Prostate gland (tissue), 2 donors: ENCODE results near the gene KATNIP. TPM values are rescaled to one million over a fixed set of nuclear protein-coding genes. Genes with fewer than 3 reads are reported as not detected.
"Not testable (repeated sequence)": the region's sequence is repeated elsewhere in the genome, so short reads cannot be mapped to it uniquely, and the experiment has no call there.

ENCODE experiments used
- DNase-seq: peaks from one replicate; pipeline ENCODE4 v3.0.0-alpha.2; 2019; ENCODE audit warnings: low spot score
- H3K27ac ChIP-seq, 2 donors: fragments of 200-600 bp; sonication (generic); 2 replicates each; pipeline ENCODE4 v1.5.1; 2017 to 2019
- H3K27me3 ChIP-seq: fragments of 200-600 bp; sonication (generic); replicated peaks from 2 replicates; pipeline ENCODE4 v1.5.1; 2019; ENCODE audit not compliant: insufficient read depth
- H3K36me3 ChIP-seq, 2 donors: fragments of 200-600 bp; sonication (generic); 1 replicate in 1 of 2; 2 replicates in 1 of 2; pipeline versions ENCODE4 v1.5.1 to v1.8.1; 2017 to 2019
- H3K4me1 ChIP-seq: fragments of 200-600 bp; sonication (generic); replicated peaks from 2 replicates; pipeline ENCODE4 v1.5.1; 2019
- H3K4me3 ChIP-seq, 2 donors: fragments of 200-600 bp; sonication (generic); 2 replicates each; pipeline ENCODE4 v1.5.1; 2017 to 2019
- H3K9me3 ChIP-seq: fragments of 200-600 bp; sonication (generic); 2 replicates; pipeline ENCODE4 v1.5.1; 2017
- CTCF ChIP-seq, 4 experiments: fragments of 200-600 bp in 2 of 4; fragments of 450-650 bp in 2 of 4; sonication (generic) in 2 of 4; IDR thresholded peaks; 1 replicate in 3 of 4; 2 replicates in 1 of 4; pipeline ENCODE4 v1.5.1; 2016 to 2019; ENCODE audit warnings: antibody characterized with exemption in 4 of 4, mild to moderate bottlenecking in 2 of 4, moderate library complexity in 2 of 4
- POLR2A ChIP-seq: fragments of 450-650 bp; IDR thresholded peaks from one replicate; pipeline ENCODE4 v1.6.1; 2016; ENCODE audit warnings: antibody characterized with exemption, mild to moderate bottlenecking
- POLR2AphosphoS5 ChIP-seq: sonication (generic); formaldehyde crosslinking; IDR thresholded peaks from one replicate; pipeline ENCODE4 v1.6.1; 2017; ENCODE audit warnings: antibody characterized with exemption
- WGBS: methylation state at CpG from one replicate; pipeline ENCODE4 v1.1.5; 2018; 5-methylcytosine and 5-hydroxymethylcytosine counted together
- intact Hi-C: fragments of 100-400 bp; cut with DNase I; formaldehyde crosslinking; loops from one replicate; pipeline ENCODE4 v1.14.2; 2022
- total RNA-seq, 2 donors: library from RNA; depleted of rRNA; stranded (reverse); fragments of >200 nt; gene quantifications; one replicate each; pipeline ENCODE4 v1.1.0, GENCODE V29; 2016

The KATNIP gene
- total RNA-seq, 2 donors from 2014 or later, result 31.7 to 40.9 TPM

DNA sequence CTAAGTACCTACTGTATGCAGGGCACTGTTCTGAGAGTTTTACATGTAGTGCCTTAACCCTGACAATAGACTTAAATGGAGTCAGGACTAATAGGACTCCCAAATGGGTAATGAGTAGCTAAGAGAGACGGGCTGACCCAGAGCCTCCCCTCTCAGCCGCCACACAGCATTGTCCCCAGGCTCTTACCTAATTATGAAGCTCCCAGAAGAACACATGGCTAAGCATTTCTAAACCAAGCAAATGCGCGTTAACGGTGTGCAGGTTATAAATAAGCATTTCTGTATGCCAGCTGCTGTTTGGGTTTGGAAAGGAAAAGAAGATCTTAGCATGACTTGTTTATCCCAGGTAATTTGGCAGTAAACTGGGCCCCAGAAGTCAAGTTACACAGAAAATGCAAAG is 14.3 kb downstream of the KATNIP start:
- intact Hi-C loops, result no loop called here
- Histone ChIP-seq H3K4me3 (no peak overlapping the region), H3K27ac (peak overlapping the region in 1 of 2 donors; percentile 46), H3K4me1 (no peaks in the 10 kb centered on the region), H3K27me3 (no peaks in the 10 kb centered on the region), H3K36me3 (no peaks in the 10 kb centered on the region), H3K9me3 (no peaks in the 10 kb centered on the region)
- TF ChIP-seq POLR2A (no peak), POLR2AphosphoS5 (no peak), CTCF (IDR thresholded peaks at IDR 0.05) (no peak)
- 84% methylated on average over 5 of the region's 5 CpGs for WGBS
- no peak for DNase-seq

- Histone ChIP-seq H3K4me3 (no peak overlapping the region), H3K9me3 (no peaks in the 10 kb centered on the region), H3K27ac (peak overlapping the region; percentile 34 to 58), H3K27me3 (no peaks in the 10 kb centered on the region), H3K36me3 (no peaks in the 10 kb centered on the region), H3K4me1 (no peaks in the 10 kb centered on the region)
- intact Hi-C loops, result no loop called here
- DNase-seq, result no peak
- no peak for TF ChIP-seq CTCF (IDR thresholded peaks at IDR 0.05)
- TF ChIP-seq POLR2A, result no peak
- no peak for TF ChIP-seq POLR2AphosphoS5
- WGBS, result 81% methylated on average over 6 of the region's 6 CpGs
Measured at GRCh38 chr16:27566417-27566816, 16.5 kb downstream of the KATNIP start.

DNA sequence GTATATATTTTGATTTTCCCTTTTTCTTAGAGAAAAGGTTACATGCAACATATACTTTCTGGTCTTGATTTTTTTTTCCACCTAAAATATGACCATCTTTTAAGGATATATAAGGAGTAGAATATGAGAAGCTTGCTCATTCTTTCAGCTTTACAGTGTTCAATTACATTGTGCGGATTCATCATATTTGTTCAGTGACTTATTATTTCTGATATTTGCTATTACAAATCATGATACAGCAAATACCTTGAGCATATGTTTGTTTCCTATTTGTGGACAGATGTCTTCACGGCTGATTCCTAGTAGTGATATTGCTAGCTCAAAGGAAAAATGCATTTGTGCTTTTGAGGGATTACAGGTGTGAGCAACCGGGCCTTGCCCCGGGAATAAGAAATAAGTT is 18.1 kb downstream of the KATNIP start:
- 86% methylated on average over 4 of the region's 4 CpGs for WGBS
- Histone ChIP-seq H3K9me3 (no peaks in the 10 kb centered on the region), H3K27me3 (no peaks in the 10 kb centered on the region), H3K27ac (no peak overlapping the region), H3K4me1 (no peaks in the 10 kb centered on the region), H3K4me3 (no peak overlapping the region), H3K36me3 (no peaks in the 10 kb centered on the region)
- intact Hi-C loops, result no loop called here
- DNase-seq, result no peak
- no peak for TF ChIP-seq POLR2A
- TF ChIP-seq POLR2AphosphoS5, result no peak
- no peak for TF ChIP-seq CTCF (IDR thresholded peaks at IDR 0.05)

- H3K4me1 ChIP-seq, H3K27me3 ChIP-seq, intact Hi-C loops, H3K4me3 ChIP-seq, DNase-seq, H3K9me3 ChIP-seq, H3K36me3 ChIP-seq: not testable (repeated sequence)
- H3K27ac ChIP-seq, result peak overlapping the region; percentile 55 to 71
- 91% methylated on average over 8 of the region's 8 CpGs for WGBS
Measured at GRCh38 chr16:27570986-27571385, 21.0 kb downstream of the KATNIP start.

DNA sequence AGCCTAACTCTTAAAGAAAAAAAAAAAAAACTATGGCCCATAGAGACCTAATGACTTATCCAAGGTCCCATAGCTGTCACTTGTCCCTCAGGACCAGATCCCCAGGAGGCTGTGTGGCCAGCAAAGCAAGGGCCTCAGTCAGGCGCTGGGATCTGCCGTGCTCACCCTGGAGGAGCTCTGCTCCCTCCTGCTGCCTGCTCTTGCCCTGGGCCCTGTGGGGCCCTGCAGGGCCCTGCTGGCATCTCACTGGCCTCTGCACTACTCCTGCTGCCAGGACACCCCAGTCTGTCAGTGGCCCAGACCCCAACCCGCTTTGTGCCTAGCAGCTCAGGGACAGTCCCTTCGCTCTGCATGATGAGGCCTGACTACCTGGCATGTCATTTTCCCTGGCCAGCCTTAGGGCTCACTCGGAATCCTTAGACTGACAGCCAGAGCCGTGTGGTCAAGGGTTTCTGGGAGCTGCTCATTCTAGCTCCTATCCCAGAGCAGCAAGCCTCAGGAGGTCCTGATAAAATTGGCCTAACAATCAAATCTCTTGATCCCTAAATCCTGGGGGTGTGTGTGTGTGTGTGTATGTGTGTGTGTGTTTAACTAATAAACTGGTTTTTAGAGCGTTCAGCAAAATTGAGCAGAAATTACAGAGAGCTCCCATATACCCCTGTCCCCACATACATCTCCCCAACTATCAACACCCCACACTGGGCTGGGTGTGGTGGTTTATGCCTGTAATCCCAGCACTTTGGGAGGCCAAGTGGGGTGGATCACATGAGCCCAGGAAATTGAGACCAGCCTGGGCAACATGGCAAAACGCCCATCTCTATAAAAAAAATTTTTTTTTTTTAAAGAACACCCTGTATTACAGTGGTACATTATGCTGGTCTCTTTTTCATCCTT is 21.7 kb downstream of the KATNIP start:
- no peak for DNase-seq
- Histone ChIP-seq H3K4me3 (no peak overlapping the region), H3K27ac (peak overlapping the region; percentile 55 to 71), H3K9me3 (no peaks in the 10 kb centered on the region), H3K27me3 (no peaks in the 10 kb centered on the region), H3K36me3 (no peaks in the 10 kb centered on the region), H3K4me1 (no peaks in the 10 kb centered on the region)
- intact Hi-C loops, result no loop called here
- TF ChIP-seq POLR2AphosphoS5 (no peak), CTCF (IDR thresholded peaks at IDR 0.05) (no peak), POLR2A (no peak)
- WGBS, result 77% methylated on average over 8 of the region's 8 CpGs
